HepG2 (cell line): Measurements from ENCODE around the gene RBM43. TPM values are rescaled to one million over a fixed set of nuclear protein-coding genes. Genes with fewer than 3 reads are reported as not detected.

ENCODE experiments used
- ATAC-seq: fragments of 200-7000 bp; cut with Tn5 transposase; 3 replicates; pipeline ENCODE4 v1.9.1; 2020; ENCODE audit warnings: mild to moderate bottlenecking, moderate library complexity
- BruUV-seq: library from RNA; stranded (reverse); fragments of 400-500 nt; replicated peaks from 2 replicates; lab custom pipeline; 2021; lab: Mats Ljungman, UMichigan
- CTCF ChIA-PET: fragments of 300-600 bp; formaldehyde crosslinking; extraction: SDS; loops from one replicate; lab custom pipeline; 2021; ENCODE audit warnings: low total read pairs, inconsistent platforms, low intra/inter-chr PET ratio; lab: Yijun Ruan, JAX
- POLR2A ChIA-PET: fragments of 350-600 bp; sonication (Branson Sonifier 250); formaldehyde crosslinking; loops from one replicate; lab custom pipeline; 2020; ENCODE audit warnings: antibody characterized with exemption, inconsistent platforms; lab: Yijun Ruan, JAX
- DNase-seq: peaks from one replicate; pipeline ENCODE4 v3.0.0-alpha.2; 2015; ENCODE audit warnings: low spot score
- FAIRE-seq: peaks from 3 replicates; lab custom pipeline; 2011; peaks lifted over from hg19 to GRCh38; lab: Jason Lieb, UNC
- H2AFZ ChIP-seq: one replicate; pipeline ENCODE4 v1.6.1; 2011; ENCODE audit warnings: low read length, inconsistent platforms
- H3K27ac ChIP-seq: fragments of 300-600 bp; 3 replicates; pipeline ENCODE4 v1.8.0; 2011; ENCODE audit warnings: mixed run types, mild to moderate bottlenecking, mixed read lengths, low read length, inconsistent platforms; ENCODE audit not compliant: insufficient read depth; ENCODE audit errors: extremely low read length
- H3K27me3 ChIP-seq, 2 experiments: fragments of 200-600 bp in 1 of 2; 2 replicates in 1 of 2; 3 replicates in 1 of 2; pipeline versions ENCODE4 v1.6.0 to v1.8.0; 2011; ENCODE audit warnings: low read length in 2 of 2, mild to moderate bottlenecking in 2 of 2, moderate library complexity in 2 of 2, inconsistent platforms in 1 of 2; ENCODE audit not compliant: insufficient read depth in 2 of 2, control insufficient read depth in 1 of 2
- H3K36me3 ChIP-seq, 2 experiments: fragments of 200-600 bp in 1 of 2; replicated peaks in 1 of 2; 2 replicates in 1 of 2; 3 replicates in 1 of 2; pipeline versions ENCODE4 v1.5.1 to v1.8.0; 2011; ENCODE audit warnings: low read length in 2 of 2, inconsistent platforms in 1 of 2; ENCODE audit not compliant: insufficient read depth in 2 of 2, control insufficient read depth in 1 of 2
- H3K4me1 ChIP-seq: 2 replicates; pipeline ENCODE4 v1.5.1; 2012; ENCODE audit warnings: low read length, inconsistent platforms; ENCODE audit not compliant: insufficient read depth
- H3K4me2 ChIP-seq: 2 replicates; pipeline ENCODE4 v1.6.0; 2011; ENCODE audit warnings: low read depth, low read length, inconsistent platforms
- H3K4me3 ChIP-seq, 3 experiments: fragments of 200-600 bp in 1 of 3; sonication (generic), shearing (Covaris generic) in 1 of 3; replicated peaks in 1 of 3; 2 replicates each; pipeline ENCODE4 v1.5.1; 2011 to 2016; ENCODE audit warnings: low read length in 3 of 3, inconsistent platforms in 2 of 3, low read depth in 2 of 3, mild to moderate bottlenecking in 2 of 3, control low read depth in 1 of 3, mixed read lengths in 1 of 3; ENCODE audit not compliant: insufficient read depth in 1 of 3
- H3K79me2 ChIP-seq: one replicate; pipeline ENCODE4 v1.6.1; 2011; ENCODE audit warnings: low read length, inconsistent platforms; ENCODE audit not compliant: insufficient read depth
- H3K9ac ChIP-seq: 2 replicates; pipeline ENCODE4 v1.6.0; 2011; ENCODE audit warnings: mild to moderate bottlenecking, low read depth, low read length, inconsistent platforms; ENCODE audit not compliant: insufficient read depth
- H3K9me3 ChIP-seq: 2 replicates; pipeline ENCODE4 v1.5.1; 2012; ENCODE audit warnings: mild to moderate bottlenecking, low read length
- H4K20me1 ChIP-seq: 2 replicates; pipeline ENCODE4 v1.6.0; 2011; ENCODE audit warnings: inconsistent platforms, mild to moderate bottlenecking, low read length, moderate library complexity; ENCODE audit not compliant: insufficient read depth
- AHDC1 ChIP-seq: sonication (generic); formaldehyde crosslinking; IDR thresholded peaks from 2 replicates; pipeline ENCODE4 v1.5.1; 2020; ENCODE audit warnings: mild to moderate bottlenecking, missing genetic modification reagents, borderline replicate concordance
- CBFB ChIP-seq: sonication (generic); formaldehyde crosslinking; IDR thresholded peaks from 2 replicates; pipeline ENCODE4 v1.4.0; 2020; ENCODE audit warnings: missing genetic modification reagents
- FOSL2 ChIP-seq: sonication (generic); formaldehyde crosslinking; IDR thresholded peaks from 2 replicates; pipeline ENCODE4 v1.4.0; 2020; ENCODE audit warnings: missing genetic modification reagents
- GATA4 ChIP-seq: sonication (generic); IDR thresholded peaks from 2 replicates; pipeline ENCODE4 v1.6.1; 2016; ENCODE audit warnings: antibody characterized with exemption, low read depth, borderline replicate concordance
- HMGXB4 ChIP-seq, 2 experiments: sonication (generic) in 1 of 2; formaldehyde crosslinking in 1 of 2; IDR thresholded peaks; 2 replicates each; pipeline versions ENCODE4 v1.4.0 to v1.6.1; 2018 to 2020; ENCODE audit warnings: missing genetic modification reagents in 2 of 2, borderline replicate concordance in 1 of 2, low read depth in 1 of 2, mild to moderate bottlenecking in 1 of 2, missing biosample characterization in 1 of 2
- NPAS2 ChIP-seq: sonication (generic); formaldehyde crosslinking; IDR thresholded peaks from 2 replicates; pipeline ENCODE4 v1.8.0; 2022; ENCODE audit warnings: mild to moderate bottlenecking, missing genetic modification reagents, borderline replicate concordance
- PREB ChIP-seq: sonication (generic); formaldehyde crosslinking; IDR thresholded peaks from 2 replicates; pipeline ENCODE4 v1.4.0; 2020; ENCODE audit warnings: missing genetic modification reagents
- ZFP41 ChIP-seq: sonication (generic); formaldehyde crosslinking; IDR thresholded peaks from 2 replicates; pipeline ENCODE4 v1.4.0; 2020; ENCODE audit warnings: mild to moderate bottlenecking, missing genetic modification reagents, borderline replicate concordance
- ZNF18 ChIP-seq: sonication (generic); formaldehyde crosslinking; IDR thresholded peaks from 2 replicates; pipeline ENCODE4 v1.8.0; 2022; ENCODE audit warnings: mild to moderate bottlenecking, missing genetic modification reagents; ENCODE audit not compliant: insufficient replicate concordance
- ZNF3 ChIP-seq: IDR thresholded peaks from 2 replicates; pipeline ENCODE4 v1.7.0; 2017; ENCODE audit warnings: inconsistent platforms
- ZNF367 ChIP-seq: sonication (generic); formaldehyde crosslinking; IDR thresholded peaks from 2 replicates; pipeline ENCODE4 v1.4.0; 2020; ENCODE audit warnings: missing genetic modification reagents, borderline replicate concordance
- ZNF570 ChIP-seq: sonication (generic); formaldehyde crosslinking; IDR thresholded peaks from 2 replicates; pipeline ENCODE4 v1.4.0; 2020; ENCODE audit warnings: mild to moderate bottlenecking, missing genetic modification reagents, borderline replicate concordance
- ZNF703 ChIP-seq: sonication (generic); formaldehyde crosslinking; IDR thresholded peaks from 2 replicates; pipeline ENCODE4 v1.5.1; 2020; ENCODE audit warnings: missing genetic modification reagents, mild to moderate bottlenecking, moderate library complexity, borderline replicate concordance
- ZNF850 ChIP-seq: sonication (generic); formaldehyde crosslinking; conservative IDR thresholded peaks from 2 replicates; pipeline ENCODE4 v1.9.0; 2021; ENCODE audit warnings: mild to moderate bottlenecking, missing genetic modification reagents
- WGBS: methylation state at CpG from one replicate; pipeline ENCODE4 v1.1.6; 2017; ENCODE audit warnings: low lambda C conversion rate; 5-methylcytosine and 5-hydroxymethylcytosine counted together
- in situ Hi-C: cut with HindIII; loops from 2 replicates; pipeline ENCODE4 v1.10.0; 2017; ENCODE audit warnings: low pct_unique_long_range_greater_than_20kb; ENCODE audit not compliant: extremely low pct_ligation_motif_present
- intact Hi-C: fragments of 100-400 bp; cut with micrococcal nuclease; formaldehyde crosslinking; loops from one replicate; pipeline ENCODE4 v1.10.0; 2022; ENCODE audit not compliant: unreplicated experiment
- polyA plus RNA-seq, 8 experiments: library from polyadenylated mRNA; depleted of rRNA in 3 of 8; stranded (reverse) in 7 of 8; unstranded in 1 of 8; fragments of >200 nt; fragmentation: Illumina TruSeq in 4 of 8; extraction: Trizol in 4 of 8; gene quantifications; 2 replicates each; pipeline versions ENCODE4 v1.2.1 to v1.2.3, GENCODE V29; 2011 to 2016; ENCODE audit warnings: low read depth in 4 of 8, missing spikeins in 1 of 8, mixed read lengths in 1 of 8; ENCODE audit not compliant: insufficient read depth in 1 of 8
- total RNA-seq, 5 experiments: library from RNA; depleted of rRNA; stranded (reverse); fragments of >200 nt; fragmentation: Illumina TruSeq; extraction: Trizol; gene quantifications; 2 replicates each; pipeline ENCODE4 v1.2.3, GENCODE V29; 2016; ENCODE audit warnings: low read depth in 1 of 5

The RBM43 gene
- total and polyA plus RNA-seq, 2 of the 13 experiments (the other 11 are each of a cell fraction or from before 2014, with no cell fraction given), result 0.31 to 0.70 TPM

- TF ChIP-seq ZNF3 (CRISPR knock-in tag) (no peak), ZNF703 (CRISPR knock-in tag) (no peak), ZNF850 (CRISPR knock-in tag) (no peak), ZNF18 (no peak), FOSL2 (CRISPR knock-in tag) (no peak), NPAS2 (CRISPR knock-in tag) (no peak), CBFB (CRISPR knock-in tag) (no peak), ZFP41 (CRISPR knock-in tag) (no peak), ZNF570 (CRISPR knock-in tag) (no peak), ZNF367 (no peak)
Measured at GRCh38 chr2:151247432-151247831, 14.2 kb downstream of the RBM43 start (continued).

DNA sequence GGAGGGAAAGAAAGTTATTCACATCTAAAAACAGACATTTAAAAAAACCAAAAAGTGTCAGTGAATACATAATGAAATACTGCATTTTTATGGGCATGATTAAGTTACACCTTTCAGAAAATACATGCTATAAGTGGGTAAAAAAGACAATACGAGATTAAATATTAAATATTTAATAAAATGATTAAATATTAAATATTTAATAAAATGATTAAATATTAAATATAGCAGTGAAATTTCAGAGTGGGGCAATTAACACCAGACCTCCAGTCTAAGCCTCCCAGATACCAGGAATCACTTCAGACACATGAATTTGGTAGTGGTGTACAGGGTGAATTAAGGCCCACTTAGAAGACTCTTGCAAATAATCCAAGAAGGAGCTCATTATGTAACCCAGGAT is 15.5 kb downstream of the RBM43 start:
- intact Hi-C loops, result no loop called here
- no peak overlapping the region for H3K4me2 ChIP-seq
- ChIA-PET CTCF (no interaction called here), POLR2A (no interaction called here)
- peaks cover 20% of the 10 kb centered on the region for H3K9me3 ChIP-seq
- no peaks in the 10 kb centered on the region for H3K36me3 ChIP-seq
- FAIRE-seq (no peak), ATAC-seq (no peak), DNase-seq (no peak)
- in situ Hi-C loops, result no loop called here
- no peak overlapping the region for H3K27ac ChIP-seq
- 0 out of 5 replicates have a peak, but pooled peaks cover 0 to 6% of the 10 kb centered on the region in 2 experiments for H3K27me3 ChIP-seq
- no TSS peak for BruUV-seq
- no peak overlapping the region for H3K9ac ChIP-seq
- H3K4me3 ChIP-seq, result no peak overlapping the region
- no peaks in the 10 kb centered on the region for H3K79me2 ChIP-seq
- 2% methylated on average over 1 of the region's 1 CpG for whole genome bisulfite sequencing
- H2AFZ ChIP-seq, result no peak overlapping the region
- no peaks in the 10 kb centered on the region for H3K4me1 ChIP-seq
- H4K20me1 ChIP-seq, result no peaks in the 10 kb centered on the region
- TF ChIP-seq GATA4 (no peak), HMGXB4 (CRISPR knock-in tag; IDR thresholded peaks at IDR 0.05; ENCODE audit: borderline replicate concordance in 1 of 2, low read depth in 1 of 2) (no peak), AHDC1 (CRISPR knock-in tag) (no peak), PREB (CRISPR knock-in tag) (no peak)
